Heart right ventricle (tissue), 16 donors: ENCODE data around the gene TBCK. TPM values are rescaled to one million over a fixed set of nuclear protein-coding genes. Genes with fewer than 3 reads are reported as not detected.

Experiments
- ATAC-seq, 8 donors: fragments of 200-7000 bp; cut with Tn5 transposase; one replicate each; pipeline ENCODE4 v1.9.1; 2020; ENCODE audit warnings: mild to moderate bottlenecking in 8 of 8, moderate library complexity in 8 of 8, moderate number of reproducible peaks in 1 of 8
- DNase-seq, 2 donors: peaks; one replicate each; pipeline ENCODE4 v3.0.0-alpha.2; 2020
- H3K27ac ChIP-seq, 10 donors: fragments of 200-600 bp; sonication (generic) in 2 of 10; one replicate each; pipeline versions ENCODE4 v1.5.0 to v1.8.0; 2020 to 2022; ENCODE audit warnings: mild to moderate bottlenecking in 3 of 10
- H3K27me3 ChIP-seq, 7 donors: fragments of 200-600 bp; one replicate each; pipeline ENCODE4 v1.8.0; 2021 to 2022; ENCODE audit warnings: mild to moderate bottlenecking in 2 of 7
- H3K36me3 ChIP-seq, 9 donors: fragments of 200-600 bp; sonication (generic) in 1 of 9; one replicate each; pipeline versions ENCODE4 v1.5.0 to v1.8.0; 2020 to 2022; ENCODE audit warnings: mild to moderate bottlenecking in 2 of 9
- H3K4me1 ChIP-seq, 9 donors: fragments of 200-600 bp; sonication (generic) in 1 of 9; one replicate each; pipeline versions ENCODE4 v1.5.0 to v1.8.0; 2020 to 2022; ENCODE audit warnings: mild to moderate bottlenecking in 4 of 9
- H3K4me3 ChIP-seq, 10 donors: fragments of 200-600 bp; sonication (generic) in 2 of 10; one replicate each; pipeline versions ENCODE4 v1.5.0 to v1.8.0; 2020 to 2022; ENCODE audit warnings: mild to moderate bottlenecking in 7 of 10, moderate library complexity in 2 of 10
- H3K9me3 ChIP-seq, 11 donors: fragments of 200-600 bp in 10 of 11; sonication (generic) in 2 of 11; one replicate each; pipeline versions ENCODE4 v1.5.0 to v1.8.0; 2013 to 2022; ENCODE audit warnings: mild to moderate bottlenecking in 2 of 11, control low read depth in 1 of 11, moderate library complexity in 1 of 11
- WGBS, 2 donors: extraction: QIAGEN DNeasy Blood & Tissue Kit; methylation state at CpG; one replicate each; pipeline ENCODE4 v1.1.7; 2013; ENCODE audit warnings: inconsistent platforms in 1 of 2; 5-methylcytosine and 5-hydroxymethylcytosine counted together
- intact Hi-C, 10 donors: fragments of 100-400 bp; cut with DNase I; formaldehyde crosslinking; loops; one replicate each; pipeline versions ENCODE4 v1.11.1 to v1.14.2; 2022
- polyA plus RNA-seq, 2 donors: library from polyadenylated mRNA; stranded (reverse); fragments of 200-250 nt; gene quantifications; one replicate each; pipeline ENCODE4 v1.2.3, GENCODE V29; 2013
- total RNA-seq, 10 donors: library from RNA; stranded (reverse); fragmentation: NEBNext Ultra II Directional in 3 of 10; extraction: Animal tissue kit (Norgen Biotek cat#: 25700) in 3 of 10; gene quantifications; one replicate each; pipeline versions ENCODE4 v1.2.1 to v1.2.4, GENCODE V29; 2021 to 2023
- TF ChIP-seq, protein P1 (sequence below), 9 donors: fragments of 200-600 bp; sonication (generic) in 2 of 9; IDR thresholded peaks; one replicate each; pipeline versions ENCODE4 v1.5.0 to v1.8.0; 2021 to 2022; ENCODE audit warnings: antibody characterized with exemption in 9 of 9, mild to moderate bottlenecking in 5 of 9, moderate library complexity in 1 of 9
- donor health status: Arrhythmogenic right ventricular cardiomyopathy.
- donor health status: ischemic (EF 13 %, LVEDD 7.1; RV severe dilation, severe dysfunction).
- donor health status: healthy with polysubstance abuse.
- donor health status: DM: no; HTN: yes; CAD: no.
- donor health status: DM: no; HTN: no; CAD: no.
- donor health status: ischemic (EF 25% LVEDD 6.9; RV normal size, moderate dysfunction).
- donor health status: ischemic (EF 25% LVEDD 5.7; RV mildly dilated, moderate dysfunction).
- donor health status: healthy.
- donor health status: DM: yes; HTN: yes; CAD: no.
- donor health status: Ischemic cardiomyopathy.
- donor health status: ischemic (EF 35%, LVEDD 5.7; RV mildly dilated, moderate dysfunction).
- donor health status: nonischemic (EF 11% LVEDD 7.7; RV severe dilation, severe dysfunction).
- donor health status: DM: yes; HTN: yes; CAD: no.
- donor health status: PGD.
- donor health status: ischemic (EF 29% LVEDD 5.4; RV normal size, mild dysfunction).
- donor health status: nonischemic (EF 23%, LVEDD 6.1; RV moderate dilation, normal function).

Gene TBCK
- total and polyA plus RNA-seq, 12 donors: 5.0 to 22.8 (median 17.4) TPM

DNA sequence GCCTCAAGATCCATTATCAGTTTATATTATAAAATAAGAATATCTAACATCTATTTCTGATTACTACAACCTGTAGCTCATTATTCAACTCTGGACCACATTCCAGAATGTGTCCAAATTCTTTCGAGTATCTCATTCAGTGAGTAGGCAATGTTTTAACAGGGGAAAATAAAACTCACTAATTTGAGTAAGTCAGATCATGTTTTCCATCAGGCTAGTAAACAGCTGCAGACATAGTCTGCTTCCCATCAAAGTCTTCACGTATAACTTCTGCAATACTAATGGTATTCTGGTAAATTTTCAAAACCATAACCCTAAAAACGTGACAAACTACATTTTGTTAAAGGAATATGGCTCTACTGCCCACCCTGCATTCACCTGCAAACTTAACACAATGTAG lies 31.8 kb downstream of the TBCK start:
- no peak for ATAC-seq
- intact Hi-C loops: no loop called here
- Histone ChIP-seq H3K4me1 (peaks cover 0 to 11% (median 0%) of the 10 kb centered on the region in 9 donors), H3K27me3 (no peaks in the 10 kb centered on the region), H3K36me3 (peaks cover 0 to 30% (median 4%) of the 10 kb centered on the region in 9 donors), H3K9me3 (no peaks in the 10 kb centered on the region), H3K4me3 (no peak overlapping the region), H3K27ac (no peak overlapping the region)
- no peak for DNase-seq
- TF ChIP-seq, protein P1, sequence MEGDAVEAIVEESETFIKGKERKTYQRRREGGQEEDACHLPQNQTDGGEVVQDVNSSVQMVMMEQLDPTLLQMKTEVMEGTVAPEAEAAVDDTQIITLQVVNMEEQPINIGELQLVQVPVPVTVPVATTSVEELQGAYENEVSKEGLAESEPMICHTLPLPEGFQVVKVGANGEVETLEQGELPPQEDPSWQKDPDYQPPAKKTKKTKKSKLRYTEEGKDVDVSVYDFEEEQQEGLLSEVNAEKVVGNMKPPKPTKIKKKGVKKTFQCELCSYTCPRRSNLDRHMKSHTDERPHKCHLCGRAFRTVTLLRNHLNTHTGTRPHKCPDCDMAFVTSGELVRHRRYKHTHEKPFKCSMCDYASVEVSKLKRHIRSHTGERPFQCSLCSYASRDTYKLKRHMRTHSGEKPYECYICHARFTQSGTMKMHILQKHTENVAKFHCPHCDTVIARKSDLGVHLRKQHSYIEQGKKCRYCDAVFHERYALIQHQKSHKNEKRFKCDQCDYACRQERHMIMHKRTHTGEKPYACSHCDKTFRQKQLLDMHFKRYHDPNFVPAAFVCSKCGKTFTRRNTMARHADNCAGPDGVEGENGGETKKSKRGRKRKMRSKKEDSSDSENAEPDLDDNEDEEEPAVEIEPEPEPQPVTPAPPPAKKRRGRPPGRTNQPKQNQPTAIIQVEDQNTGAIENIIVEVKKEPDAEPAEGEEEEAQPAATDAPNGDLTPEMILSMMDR (IDR thresholded peaks at IDR 0.05): no peak
- 68 to 79% methylated on average over 3 of the region's 3 CpGs for WGBS, 2 donors

DNA sequence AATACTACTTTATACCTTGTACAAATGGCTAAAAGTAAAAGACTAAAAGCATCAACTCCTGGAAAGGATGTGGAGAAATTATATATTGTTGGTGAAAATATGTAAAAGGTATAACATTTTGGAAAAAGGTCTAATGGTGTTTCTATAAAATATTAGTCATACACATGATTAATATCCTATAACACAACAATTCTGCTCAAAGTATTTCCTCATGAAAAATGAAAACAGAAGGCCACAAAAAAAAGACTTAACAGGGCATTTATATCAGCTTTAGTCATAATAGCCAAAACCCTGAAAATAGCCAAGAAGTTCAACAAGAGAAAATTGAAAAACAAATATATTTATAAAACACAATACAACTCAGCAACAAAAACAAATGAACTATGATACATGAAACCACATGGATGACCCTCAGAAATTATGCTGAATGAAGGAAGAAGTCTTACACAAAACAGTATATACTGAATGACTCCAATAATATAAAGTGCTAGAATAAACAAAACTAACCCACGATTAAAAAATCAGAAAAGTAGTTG lies 38.8 kb downstream of the TBCK start:
- TF ChIP-seq, protein P1 (IDR thresholded peaks at IDR 0.05): no peak
- no peak for ATAC-seq
- Histone ChIP-seq H3K4me1 (no peaks in the 10 kb centered on the region), H3K9me3 (no peaks in the 10 kb centered on the region), H3K36me3 (peaks cover 0 to 14% (median 0%) of the 10 kb centered on the region in 9 donors), H3K27ac (no peak overlapping the region), H3K27me3 (no peaks in the 10 kb centered on the region), H3K4me3 (no peak overlapping the region)
- no peak for DNase-seq
- intact Hi-C loops: no loop called here
- 77% methylated on average over 1 of the region's 1 CpG for WGBS, 2 donors

DNA sequence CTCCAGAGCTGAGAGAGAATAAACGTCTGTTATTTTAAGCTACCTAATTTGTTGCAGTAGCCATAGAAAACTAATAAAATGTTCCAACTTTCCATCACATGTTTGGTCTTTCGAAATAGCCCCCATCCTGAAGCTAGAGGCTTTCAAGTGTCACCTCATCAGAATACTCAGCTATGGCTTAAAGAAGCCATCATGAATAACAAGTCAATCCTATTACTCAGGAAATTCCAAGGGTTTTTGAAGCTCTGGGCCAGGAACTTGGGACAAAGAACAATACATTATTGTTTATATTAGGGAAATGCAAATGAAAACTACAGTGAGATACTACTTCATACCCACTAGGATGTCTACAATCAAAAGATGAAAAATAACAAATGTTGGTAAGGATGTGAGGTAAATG lies 42.2 kb downstream of the TBCK start:
- TF ChIP-seq, protein P1 (IDR thresholded peaks at IDR 0.05): no peak
- ATAC-seq: no peak

DNA sequence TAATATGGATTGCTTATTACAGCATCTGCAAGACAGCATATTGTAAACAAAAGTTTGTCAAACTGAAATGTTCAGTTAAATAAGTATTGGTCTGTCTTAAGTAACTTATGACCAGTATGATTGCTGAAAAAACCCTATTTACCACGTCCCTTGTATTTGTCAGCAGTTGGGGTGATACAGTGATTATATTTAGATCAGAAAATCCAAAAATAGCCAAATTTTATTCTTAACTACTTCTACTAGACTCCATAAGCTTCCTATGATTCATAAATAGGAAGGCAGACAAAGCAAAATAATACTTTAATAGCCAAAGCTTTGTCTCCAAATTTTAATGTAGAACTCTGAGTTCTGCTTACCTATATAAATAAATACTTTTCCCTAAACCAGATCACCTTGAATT lies 45.3 kb downstream of the TBCK start:
- H3K27ac ChIP-seq: no peak overlapping the region
- H3K36me3 ChIP-seq: peaks cover 0 to 11% (median 0%) of the 10 kb centered on the region in 9 donors
- WGBS, 2 donors: 26 to 39% methylated on average over 1 of the region's 1 CpG
- no peaks in the 10 kb centered on the region for H3K9me3 ChIP-seq
- H3K4me1 ChIP-seq: peaks cover 0 to 10% (median 0%) of the 10 kb centered on the region in 9 donors
- H3K27me3 ChIP-seq: no peaks in the 10 kb centered on the region
- TF ChIP-seq, protein P1 (IDR thresholded peaks at IDR 0.05): no peak
- intact Hi-C loops: no loop called here
- no peak overlapping the region for H3K4me3 ChIP-seq
- ATAC-seq (no peak), DNase-seq (no peak)

More for the DNA sequence above, 42.2 kb downstream of the TBCK start:
- DNase-seq: no peak
- no peaks in the 10 kb centered on the region for H3K27me3 ChIP-seq
- H3K4me1 ChIP-seq: peaks cover 0 to 8% (median 0%) of the 10 kb centered on the region in 9 donors
- H3K4me3 ChIP-seq: no peak overlapping the region
- intact Hi-C loops: no loop called here
- WGBS, 2 donors: 83 to 84% methylated on average over 2 of the region's 2 CpGs
- H3K9me3 ChIP-seq: no peaks in the 10 kb centered on the region
- no peak overlapping the region for H3K27ac ChIP-seq
- H3K36me3 ChIP-seq: peaks cover 0 to 11% (median 0%) of the 10 kb centered on the region in 9 donors
